ENCODE data around the gene PTGR3. TPM values are rescaled to one million over a fixed set of nuclear protein-coding genes. Genes with fewer than 3 reads are reported as not detected.

Gene PTGR3
- total RNA-seq, 2 experiments from 2014 or later = 14.1 to 14.3 TPM

DNA sequence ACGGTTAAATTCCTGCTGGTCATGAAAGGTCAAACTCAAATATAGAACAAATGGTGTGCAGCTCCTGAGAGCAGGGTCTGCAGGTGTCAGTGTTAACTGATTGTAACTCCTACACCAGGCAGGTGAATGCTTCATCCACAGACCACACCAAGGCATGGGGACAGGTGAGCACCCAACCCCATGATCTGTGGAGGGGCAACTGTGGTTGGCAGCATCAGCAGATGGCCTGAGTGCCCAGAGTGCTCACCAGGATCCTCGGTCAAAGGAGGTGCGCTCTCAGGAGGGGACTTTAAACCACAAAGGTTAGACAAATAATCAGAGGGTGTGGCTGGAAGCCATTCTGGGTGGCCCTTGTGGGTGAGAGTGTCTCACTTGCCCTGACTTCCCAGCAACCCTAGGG lies 44.5 kb downstream of the PTGR3 start:
- H3K36me3 ChIP-seq (ENCODE audit: insufficient read depth, low read length) = no peaks in the 10 kb centered on the region
- H3K27ac ChIP-seq (ENCODE audit: low read depth in 1 of 2, low read length in 2 of 2) = no peak overlapping the region
- ChIA-PET POLR2A (no interaction called here), CTCF (no interaction called here)
- ATAC-seq (ENCODE audit: poor library complexity) (no peak), DNase-seq (no peak)
- Mint-ChIP-seq H3K36me3 (ENCODE audit: low read depth) (no peaks in the 10 kb centered on the region), H3K4me1 (ENCODE audit: low read depth) (peaks cover 17% of the 10 kb centered on the region), H3K27me3 (peaks cover 3% of the 10 kb centered on the region), H3K4me3 (no peak overlapping the region), H3K9me3 (no peaks in the 10 kb centered on the region), H3K27ac (no peak overlapping the region)
- intact Hi-C loops (cut with DNase I, micrococcal nuclease) = no loop called here
- H3K4me3 ChIP-seq (ENCODE audit: low read length) = no peak overlapping the region
- no peaks in the 10 kb centered on the region for H3K9me3 ChIP-seq (ENCODE audit: control insufficient read depth in 1 of 2, insufficient read depth in 1 of 2, low read length in 2 of 2)
- no peaks in the 10 kb centered on the region for H3K27me3 ChIP-seq (ENCODE audit: control insufficient read depth in 1 of 2, insufficient read depth in 2 of 2, low read length in 2 of 2)
- TF ChIP-seq, protein P1, sequence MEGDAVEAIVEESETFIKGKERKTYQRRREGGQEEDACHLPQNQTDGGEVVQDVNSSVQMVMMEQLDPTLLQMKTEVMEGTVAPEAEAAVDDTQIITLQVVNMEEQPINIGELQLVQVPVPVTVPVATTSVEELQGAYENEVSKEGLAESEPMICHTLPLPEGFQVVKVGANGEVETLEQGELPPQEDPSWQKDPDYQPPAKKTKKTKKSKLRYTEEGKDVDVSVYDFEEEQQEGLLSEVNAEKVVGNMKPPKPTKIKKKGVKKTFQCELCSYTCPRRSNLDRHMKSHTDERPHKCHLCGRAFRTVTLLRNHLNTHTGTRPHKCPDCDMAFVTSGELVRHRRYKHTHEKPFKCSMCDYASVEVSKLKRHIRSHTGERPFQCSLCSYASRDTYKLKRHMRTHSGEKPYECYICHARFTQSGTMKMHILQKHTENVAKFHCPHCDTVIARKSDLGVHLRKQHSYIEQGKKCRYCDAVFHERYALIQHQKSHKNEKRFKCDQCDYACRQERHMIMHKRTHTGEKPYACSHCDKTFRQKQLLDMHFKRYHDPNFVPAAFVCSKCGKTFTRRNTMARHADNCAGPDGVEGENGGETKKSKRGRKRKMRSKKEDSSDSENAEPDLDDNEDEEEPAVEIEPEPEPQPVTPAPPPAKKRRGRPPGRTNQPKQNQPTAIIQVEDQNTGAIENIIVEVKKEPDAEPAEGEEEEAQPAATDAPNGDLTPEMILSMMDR (IDR thresholded peaks at IDR 0.05) = no peak
- peaks cover 7% of the 10 kb centered on the region for H3K4me1 ChIP-seq (ENCODE audit: insufficient read depth, low read length)

DNA sequence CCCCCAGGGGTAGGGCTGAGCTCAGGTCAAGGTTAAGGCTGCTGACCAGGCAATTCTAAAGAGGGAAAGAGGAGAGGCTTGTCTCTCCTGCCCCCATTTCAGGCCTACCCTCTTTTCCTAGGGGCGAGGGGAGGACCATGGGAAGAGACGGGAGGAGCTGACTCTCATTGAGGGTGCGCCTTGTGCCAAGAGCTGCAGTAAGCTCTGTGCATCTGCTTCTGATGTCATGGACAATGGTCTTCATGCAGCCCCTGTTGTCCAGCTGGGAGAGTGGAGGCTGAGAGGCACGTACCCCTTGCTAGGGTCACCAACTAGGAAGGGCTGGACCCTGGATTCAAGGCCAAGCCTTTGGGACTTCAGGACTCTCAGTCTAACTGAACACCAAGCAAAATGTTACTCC lies 45.2 kb downstream of the PTGR3 start:
- Histone ChIP-seq H3K27me3 (ENCODE audit: control insufficient read depth in 1 of 2, insufficient read depth in 2 of 2, low read length in 2 of 2) (no peaks in the 10 kb centered on the region), H3K27ac (ENCODE audit: low read depth in 1 of 2, low read length in 2 of 2) (no peak overlapping the region), H3K9me3 (ENCODE audit: control insufficient read depth in 1 of 2, insufficient read depth in 1 of 2, low read length in 2 of 2) (no peaks in the 10 kb centered on the region), H3K4me1 (ENCODE audit: insufficient read depth, low read length) (peaks cover 7% of the 10 kb centered on the region), H3K4me3 (ENCODE audit: low read length) (no peak overlapping the region), H3K36me3 (ENCODE audit: insufficient read depth, low read length) (no peaks in the 10 kb centered on the region)
- POLR2A ChIA-PET = no interaction called here
- no peaks in the 10 kb centered on the region for H3K9me3 Mint-ChIP-seq
- ATAC-seq (ENCODE audit: poor library complexity) (no peak), DNase-seq (no peak)
- H3K36me3 Mint-ChIP-seq (ENCODE audit: low read depth) = no peaks in the 10 kb centered on the region
- peaks cover 17% of the 10 kb centered on the region for H3K4me1 Mint-ChIP-seq (ENCODE audit: low read depth)
- H3K4me3 Mint-ChIP-seq = no peak overlapping the region
- CTCF ChIA-PET = no interaction called here
- peaks cover 3% of the 10 kb centered on the region for H3K27me3 Mint-ChIP-seq
- intact Hi-C loops (cut with DNase I, micrococcal nuclease) = no loop called here
- TF ChIP-seq, protein P1 (IDR thresholded peaks at IDR 0.05) = no peak
- no peak overlapping the region for H3K27ac Mint-ChIP-seq

DNA sequence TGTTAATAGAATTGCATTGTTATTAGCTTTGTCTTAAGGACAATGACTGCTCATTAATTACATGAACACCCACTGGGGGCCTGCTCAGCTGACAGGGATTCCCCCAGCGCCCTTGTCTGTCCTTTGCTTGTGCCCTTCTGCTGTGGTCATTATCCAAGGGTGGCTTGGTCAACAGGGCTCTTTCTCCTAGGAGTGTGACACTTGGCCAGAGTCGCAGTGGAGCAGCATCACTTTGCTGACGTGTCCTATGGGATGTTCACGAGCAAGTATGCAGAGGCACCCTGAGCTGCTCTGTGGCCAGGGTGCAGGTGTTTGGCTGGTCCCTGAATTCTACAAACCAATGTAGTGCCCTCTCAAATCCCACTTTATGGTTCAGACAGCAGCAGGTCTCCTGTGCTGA lies 46.0 kb downstream of the PTGR3 start:
- no peak for DNase-seq

More for the DNA sequence above, 46.0 kb downstream of the PTGR3 start:
- intact Hi-C loops (cut with DNase I, micrococcal nuclease) = no loop called here
- CTCF ChIA-PET = no interaction called here
- Histone ChIP-seq H3K36me3 (ENCODE audit: insufficient read depth, low read length) (no peaks in the 10 kb centered on the region), H3K27me3 (ENCODE audit: control insufficient read depth in 1 of 2, insufficient read depth in 2 of 2, low read length in 2 of 2) (no peaks in the 10 kb centered on the region), H3K27ac (ENCODE audit: low read depth in 1 of 2, low read length in 2 of 2) (no peak overlapping the region), H3K9me3 (ENCODE audit: control insufficient read depth in 1 of 2, insufficient read depth in 1 of 2, low read length in 2 of 2) (no peaks in the 10 kb centered on the region), H3K4me1 (ENCODE audit: insufficient read depth, low read length) (peaks cover 7% of the 10 kb centered on the region), H3K4me3 (ENCODE audit: low read length) (no peak overlapping the region)
- Mint-ChIP-seq H3K4me1 (ENCODE audit: low read depth) (peaks cover 17% of the 10 kb centered on the region), H3K36me3 (ENCODE audit: low read depth) (no peaks in the 10 kb centered on the region), H3K4me3 (no peak overlapping the region), H3K27ac (no peak overlapping the region), H3K9me3 (no peaks in the 10 kb centered on the region), H3K27me3 (peaks cover 3% of the 10 kb centered on the region)
- POLR2A ChIA-PET = no interaction called here
- no peak for ATAC-seq (ENCODE audit: poor library complexity)
- TF ChIP-seq, protein P1 (IDR thresholded peaks at IDR 0.05) = no peak
